Mammary epithelial cell (primary cell): ENCODE measurements around the gene CGNL1.

Experiments used
- EZH2 ChIP-seq: IDR thresholded peaks from 2 replicates; pipeline ENCODE4 v1.6.1; 2012; ENCODE audit warnings: low read length, inconsistent platforms, borderline replicate concordance
- TF ChIP-seq, protein P1 (sequence below), 2 donors: IDR thresholded peaks in 1 of 2; conservative IDR thresholded peaks in 1 of 2; 2 replicates each; pipeline ENCODE4 v1.5.1; 2011 to 2012; ENCODE audit warnings: inconsistent platforms in 2 of 2, low read length in 2 of 2, mild to moderate bottlenecking in 2 of 2, control low read depth in 1 of 2, low read depth in 1 of 2; ENCODE audit not compliant: insufficient read depth in 1 of 2; ENCODE audit errors: extremely low read depth in 1 of 2

GRCh38 chr15:57379487-57379886, 3.2 kb downstream of the CGNL1 start:
- TF ChIP-seq, protein P1, sequence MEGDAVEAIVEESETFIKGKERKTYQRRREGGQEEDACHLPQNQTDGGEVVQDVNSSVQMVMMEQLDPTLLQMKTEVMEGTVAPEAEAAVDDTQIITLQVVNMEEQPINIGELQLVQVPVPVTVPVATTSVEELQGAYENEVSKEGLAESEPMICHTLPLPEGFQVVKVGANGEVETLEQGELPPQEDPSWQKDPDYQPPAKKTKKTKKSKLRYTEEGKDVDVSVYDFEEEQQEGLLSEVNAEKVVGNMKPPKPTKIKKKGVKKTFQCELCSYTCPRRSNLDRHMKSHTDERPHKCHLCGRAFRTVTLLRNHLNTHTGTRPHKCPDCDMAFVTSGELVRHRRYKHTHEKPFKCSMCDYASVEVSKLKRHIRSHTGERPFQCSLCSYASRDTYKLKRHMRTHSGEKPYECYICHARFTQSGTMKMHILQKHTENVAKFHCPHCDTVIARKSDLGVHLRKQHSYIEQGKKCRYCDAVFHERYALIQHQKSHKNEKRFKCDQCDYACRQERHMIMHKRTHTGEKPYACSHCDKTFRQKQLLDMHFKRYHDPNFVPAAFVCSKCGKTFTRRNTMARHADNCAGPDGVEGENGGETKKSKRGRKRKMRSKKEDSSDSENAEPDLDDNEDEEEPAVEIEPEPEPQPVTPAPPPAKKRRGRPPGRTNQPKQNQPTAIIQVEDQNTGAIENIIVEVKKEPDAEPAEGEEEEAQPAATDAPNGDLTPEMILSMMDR (conservative IDR thresholded peaks at IDR 0.05 in 1 of 2, IDR thresholded peaks at IDR 0.05 in 1 of 2; ENCODE audit: extremely low read depth in 1 of 2, insufficient read depth in 1 of 2, low read depth in 1 of 2, low read length in 2 of 2): no peak
- TF ChIP-seq EZH2: no peak
